ENCODE data around the gene AKR1D1. TPM values are rescaled to one million over a fixed set of nuclear protein-coding genes. Genes with fewer than 3 reads are reported as not detected.

Gene AKR1D1
- total RNA-seq, 2 donors from 2014 or later: not detected

- peaks cover 10 to 12% of the 10 kb centered on the region in 2 donors for H3K9me3 Mint-ChIP-seq
- H3K36me3 Mint-ChIP-seq: peaks cover 14 to 15% of the 10 kb centered on the region in 2 donors
- H3K27ac Mint-ChIP-seq: no peak overlapping the region
- no peak for DNase-seq (ENCODE audit: low spot score in 2 of 2)
- no peak for ATAC-seq
Measured at GRCh38 chr7:138167222-138167621, 91.0 kb downstream of the AKR1D1 start.

DNA sequence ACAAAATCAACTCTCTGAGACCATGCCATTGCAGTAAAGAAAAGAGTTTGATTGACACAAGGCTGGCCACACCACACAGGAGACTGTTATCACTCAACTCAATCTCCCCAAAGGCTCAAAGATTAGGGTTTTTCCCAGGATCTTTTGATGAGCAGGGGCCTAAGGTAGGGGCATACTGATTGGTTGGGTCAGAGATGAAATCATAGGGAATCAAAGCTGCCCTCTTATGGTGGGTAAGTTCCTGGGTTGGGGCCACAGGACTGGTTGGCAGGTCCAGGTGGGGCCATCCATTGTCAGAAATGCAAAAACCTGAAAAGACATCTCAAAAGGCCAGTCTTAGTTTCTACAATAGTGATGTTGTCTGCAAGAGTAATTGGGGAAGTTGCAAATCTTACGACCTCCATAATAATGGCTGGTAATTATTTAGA, 91.6 kb downstream of the AKR1D1 start:
- peak in 1 of 2 donors; percentile 39 for ATAC-seq
- Mint-ChIP-seq H3K27ac (no peak overlapping the region), H3K36me3 (peaks cover 14 to 15% of the 10 kb centered on the region in 2 donors), H3K9me3 (peaks cover 10 to 12% of the 10 kb centered on the region in 2 donors)
- no peak for DNase-seq (ENCODE audit: low spot score in 2 of 2)

Other genes starting within 250 kb of the AKR1D1 start
- 10 to 100 TPM in 1 of 2 donors, under 1 TPM in 1; 0.71 to 16.8 TPM for gene DGKI, start 229.5 kb upstream of the AKR1D1 start, total RNA-seq
- 10 to 100 TPM; 20.2 to 27.1 TPM for gene CREB3L2, start 74.4 kb upstream of the AKR1D1 start, total RNA-seq